ENCODE results near the gene B3GAT2. TPM values are rescaled to one million over a fixed set of nuclear protein-coding genes. Genes with fewer than 3 reads are reported as not detected.

Gene B3GAT2, protein sequence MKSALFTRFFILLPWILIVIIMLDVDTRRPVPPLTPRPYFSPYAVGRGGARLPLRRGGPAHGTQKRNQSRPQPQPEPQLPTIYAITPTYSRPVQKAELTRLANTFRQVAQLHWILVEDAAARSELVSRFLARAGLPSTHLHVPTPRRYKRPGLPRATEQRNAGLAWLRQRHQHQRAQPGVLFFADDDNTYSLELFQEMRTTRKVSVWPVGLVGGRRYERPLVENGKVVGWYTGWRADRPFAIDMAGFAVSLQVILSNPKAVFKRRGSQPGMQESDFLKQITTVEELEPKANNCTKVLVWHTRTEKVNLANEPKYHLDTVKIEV
- total RNA-seq, result under 1 TPM in 1 of 2 experiments, not detected in 1; 0.06 TPM

DNA sequence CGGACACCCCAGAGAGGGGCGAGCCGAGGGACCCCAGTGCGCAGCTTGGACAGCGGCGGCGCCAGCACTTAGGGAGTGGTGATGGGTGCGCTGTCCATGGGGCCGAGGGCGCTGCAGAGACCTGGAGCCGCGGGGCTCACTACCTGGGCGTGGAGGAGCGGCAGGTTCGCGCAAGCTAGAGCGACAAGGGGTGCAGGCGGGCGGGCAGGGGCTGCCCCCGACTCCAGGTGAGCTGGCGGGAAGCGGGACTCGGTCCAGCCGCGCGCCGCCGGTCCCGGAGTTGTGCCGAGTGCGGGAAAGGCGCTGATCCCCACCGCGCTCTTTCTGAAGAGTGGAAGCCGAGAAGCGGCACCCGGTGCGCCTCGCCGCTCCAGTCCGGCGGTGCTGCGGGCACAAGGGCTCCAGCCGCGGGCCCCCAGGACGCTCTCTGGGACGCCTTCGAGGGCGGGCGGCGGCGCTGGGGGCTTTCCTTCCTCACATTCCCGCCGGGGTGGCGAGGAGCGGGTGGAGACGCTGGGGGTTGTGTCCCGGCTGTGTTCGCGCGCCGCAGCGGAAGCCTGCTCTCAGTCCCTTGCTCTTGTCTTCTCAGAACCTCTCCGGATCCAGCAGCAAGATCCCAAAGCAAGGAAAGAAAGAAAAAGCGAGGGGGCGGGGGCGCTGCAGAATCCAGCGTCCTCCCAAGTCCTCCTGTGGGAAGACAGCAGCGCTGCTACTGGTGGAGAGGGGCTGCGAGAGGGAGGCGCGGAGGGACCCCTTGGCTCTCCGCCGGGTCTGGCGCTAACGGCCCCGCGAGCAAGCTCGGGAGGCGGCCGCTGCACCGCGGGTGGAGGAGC, at the start of gene B3GAT2:
Gene B3GAT2 (minus strand): TSS at position 610 of the 833 bp plus-strand sequence. CDS start 631 bp downstream, outside the sequence.
- peaks cover 8% of the 10 kb centered on the region for H3K4me1 Mint-ChIP-seq

DNA sequence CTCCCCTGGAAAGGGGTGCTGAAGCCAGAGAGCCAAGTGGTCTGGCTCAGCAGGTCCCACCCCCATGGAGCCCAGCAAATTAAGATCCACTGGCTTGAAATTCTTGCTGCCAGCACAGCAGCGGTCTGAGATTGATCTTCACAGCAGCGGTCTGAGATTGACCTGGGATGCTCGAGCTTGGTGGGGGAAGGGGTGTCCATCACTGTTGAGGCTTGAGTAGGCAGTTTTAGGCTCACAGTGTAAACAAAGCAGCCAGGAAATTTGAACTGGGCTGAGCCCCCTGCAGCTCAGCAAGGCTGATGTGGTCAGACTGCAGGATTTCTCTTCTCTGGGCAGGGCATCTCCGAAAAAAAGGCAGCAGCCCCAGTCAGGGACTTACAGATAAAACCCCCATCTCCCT, 41.3 kb upstream of the B3GAT2 start:
- Mint-ChIP-seq H3K4me1 (no peaks in the 10 kb centered on the region), H3K4me3 (no peak overlapping the region), H3K36me3 (no peaks in the 10 kb centered on the region), H3K27me3 (peaks cover 14% of the 10 kb centered on the region), H3K9me3 (peaks cover 3% of the 10 kb centered on the region), H3K27ac (no peak overlapping the region)
- DNase-seq, result no peak
- POLR2A ChIA-PET, result no interaction called here
- ATAC-seq (ENCODE audit: low read depth), result no peak

More for the DNA sequence above, at the start of gene B3GAT2:
- POLR2A ChIA-PET, result no interaction called here
- ATAC-seq (ENCODE audit: low read depth) (peak; percentile 27), DNase-seq (peak; percentile 43)
- no peak within 1 kb of the TSS for H3K27ac Mint-ChIP-seq
- H3K4me3 Mint-ChIP-seq, result peak within 1 kb of the TSS; percentile 68
- no peaks in the 10 kb centered on the region for H3K36me3 Mint-ChIP-seq
- H3K27me3 Mint-ChIP-seq, result peaks cover 70% of the 10 kb centered on the region
- no peaks in the 10 kb centered on the region for H3K9me3 Mint-ChIP-seq

DNA sequence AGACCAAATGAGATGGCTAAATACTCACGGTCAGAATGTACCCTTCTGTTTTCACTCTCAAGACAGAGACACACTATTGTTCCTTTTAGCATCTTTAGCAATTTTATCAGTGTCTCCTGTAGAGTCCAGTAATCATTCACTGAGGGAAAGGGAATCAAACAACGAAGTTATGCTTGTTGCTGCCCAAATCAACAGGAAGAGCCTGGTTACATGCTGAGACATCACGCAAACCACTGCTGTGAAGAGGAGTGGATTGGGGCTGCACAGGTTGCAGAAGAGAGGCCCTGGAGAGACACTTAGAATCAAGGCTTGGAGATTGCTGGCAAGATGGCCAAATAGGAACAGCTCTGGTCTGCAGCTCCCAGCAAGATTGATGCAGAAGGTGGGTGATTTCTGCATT, 40.5 kb upstream of the B3GAT2 start:
- ATAC-seq (ENCODE audit: low read depth) (no peak), DNase-seq (no peak)
- no peak overlapping the region for H3K4me3 Mint-ChIP-seq
- H3K27me3 Mint-ChIP-seq, result peaks cover 16% of the 10 kb centered on the region
- no peaks in the 10 kb centered on the region for H3K36me3 Mint-ChIP-seq
- H3K4me1 Mint-ChIP-seq, result no peaks in the 10 kb centered on the region
- POLR2A ChIA-PET, result no interaction called here
- H3K9me3 Mint-ChIP-seq, result no peaks in the 10 kb centered on the region
- H3K27ac Mint-ChIP-seq, result no peak overlapping the region

DNA sequence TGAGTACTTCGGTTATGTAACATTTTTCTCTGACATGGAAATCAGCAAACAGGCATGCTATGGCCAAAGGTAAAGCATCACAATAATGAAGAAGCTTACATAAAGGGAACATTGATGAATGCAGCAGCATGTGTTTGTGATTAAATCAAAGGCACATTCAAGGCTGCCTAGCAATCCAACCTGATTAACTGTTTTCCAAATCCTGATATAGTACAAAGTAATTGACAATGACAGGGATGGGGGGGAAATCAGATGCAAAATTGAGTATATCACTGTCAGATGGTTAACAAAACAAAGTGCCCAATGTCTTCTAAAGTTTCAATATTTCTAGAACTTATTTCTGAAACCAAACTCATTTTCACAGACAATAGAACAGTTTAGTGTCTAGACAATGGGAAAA, 39.2 kb upstream of the B3GAT2 start:
- DNase-seq (no peak), ATAC-seq (ENCODE audit: low read depth) (no peak)
- POLR2A ChIA-PET, result no interaction called here
- Mint-ChIP-seq H3K4me1 (no peaks in the 10 kb centered on the region), H3K9me3 (no peaks in the 10 kb centered on the region), H3K27ac (no peak overlapping the region), H3K4me3 (no peak overlapping the region), H3K36me3 (no peaks in the 10 kb centered on the region), H3K27me3 (peaks cover 16% of the 10 kb centered on the region)

DNA sequence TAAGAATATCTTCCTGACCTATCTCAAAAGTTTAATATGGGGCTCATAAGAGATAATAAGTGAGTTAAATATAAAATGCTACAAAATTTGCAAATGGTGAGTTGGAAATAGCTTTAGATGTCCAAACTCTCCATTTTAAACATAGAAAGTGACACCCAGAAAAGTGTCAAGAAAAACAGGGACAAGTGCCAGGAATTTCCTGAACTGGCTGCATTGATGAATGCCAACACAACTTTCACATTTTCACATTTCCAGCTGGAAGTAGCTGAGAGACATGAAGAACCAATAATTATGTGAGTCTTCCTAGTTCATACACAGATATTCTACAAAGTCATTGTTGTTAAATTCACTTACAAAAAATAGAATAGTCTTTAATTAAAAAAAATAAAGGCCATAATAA, 38.6 kb upstream of the B3GAT2 start:
- POLR2A ChIA-PET, result no interaction called here
- Mint-ChIP-seq H3K27ac (no peak overlapping the region), H3K4me3 (no peak overlapping the region), H3K9me3 (no peaks in the 10 kb centered on the region), H3K4me1 (no peaks in the 10 kb centered on the region), H3K36me3 (no peaks in the 10 kb centered on the region), H3K27me3 (peaks cover 12% of the 10 kb centered on the region)
- DNase-seq, result no peak
- ATAC-seq (ENCODE audit: low read depth), result no peak

DNA sequence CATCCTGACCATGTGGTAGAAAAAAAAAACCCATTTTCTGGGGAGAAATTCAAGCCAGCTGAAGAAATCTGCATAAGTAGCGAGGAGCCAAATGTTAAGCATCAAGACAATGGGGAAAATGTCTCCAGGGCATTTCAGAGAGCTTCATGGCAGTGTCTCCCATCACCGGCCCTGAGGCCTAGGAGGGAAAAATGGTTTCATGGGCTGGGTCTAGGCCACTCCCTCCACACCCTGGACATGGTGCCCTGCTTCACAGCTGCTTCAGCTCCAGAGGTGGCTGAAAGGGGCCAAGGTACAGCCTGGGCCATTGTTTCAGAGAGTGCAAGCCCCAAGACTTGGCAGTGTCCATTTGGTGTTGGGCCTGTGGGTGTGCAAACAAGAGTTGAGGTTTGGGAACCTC, 34.4 kb upstream of the B3GAT2 start:
- H3K27me3 Mint-ChIP-seq, result peaks cover 18% of the 10 kb centered on the region
- no peak overlapping the region for H3K27ac Mint-ChIP-seq
- H3K4me1 Mint-ChIP-seq, result no peaks in the 10 kb centered on the region
- no peak overlapping the region for H3K4me3 Mint-ChIP-seq
- POLR2A ChIA-PET, result no interaction called here
- H3K36me3 Mint-ChIP-seq, result no peaks in the 10 kb centered on the region
- no peak for ATAC-seq (ENCODE audit: low read depth)
- H3K9me3 Mint-ChIP-seq, result no peaks in the 10 kb centered on the region
- no peak for DNase-seq

DNA sequence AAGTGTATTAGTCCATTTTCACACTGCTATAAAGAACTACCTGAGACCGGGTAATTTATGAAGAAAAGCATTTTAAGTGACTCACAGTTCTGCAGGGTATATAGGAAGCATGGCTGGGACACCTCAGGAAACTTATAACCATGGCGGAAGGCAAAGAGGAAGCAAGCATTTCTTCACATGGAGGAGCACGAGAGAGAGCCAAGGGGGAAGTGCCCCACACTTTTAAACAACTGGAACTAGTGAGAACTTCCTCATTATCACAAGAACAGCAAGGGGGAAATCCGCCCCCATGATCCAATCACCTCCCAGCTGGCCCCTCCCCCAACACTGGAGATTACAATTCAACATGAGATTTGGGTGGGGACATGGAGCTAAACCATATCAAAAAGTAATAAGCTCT, 28.3 kb upstream of the B3GAT2 start:
- DNase-seq, result no peak
- Mint-ChIP-seq H3K4me1 (no peaks in the 10 kb centered on the region), H3K27ac (no peak overlapping the region), H3K4me3 (no peak overlapping the region), H3K36me3 (no peaks in the 10 kb centered on the region), H3K9me3 (no peaks in the 10 kb centered on the region), H3K27me3 (peaks cover 5% of the 10 kb centered on the region)
- no peak for ATAC-seq (ENCODE audit: low read depth)
- POLR2A ChIA-PET, result no interaction called here

DNA sequence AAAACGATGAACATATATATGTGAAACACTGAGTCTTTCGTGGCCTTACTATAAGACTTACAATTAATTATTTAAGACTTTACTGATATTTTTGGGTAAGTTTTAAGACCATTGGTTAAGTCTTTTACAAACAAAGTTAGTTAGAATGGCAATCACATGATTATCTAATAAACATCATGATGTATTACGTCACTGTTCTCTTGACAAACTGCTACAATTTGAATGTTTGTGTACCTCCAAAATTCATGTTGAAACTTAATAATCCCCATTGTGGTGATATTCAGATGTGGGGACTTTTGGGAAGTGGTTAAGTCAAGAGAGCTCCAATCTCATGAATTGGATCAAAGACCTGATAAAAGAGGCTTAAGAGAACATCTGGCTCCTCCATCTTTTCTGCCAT, 25.9 kb upstream of the B3GAT2 start:
- ATAC-seq (ENCODE audit: low read depth) (no peak), DNase-seq (no peak)
- Mint-ChIP-seq H3K4me3 (no peak overlapping the region), H3K9me3 (peaks cover 3% of the 10 kb centered on the region), H3K4me1 (no peaks in the 10 kb centered on the region), H3K36me3 (no peaks in the 10 kb centered on the region), H3K27ac (no peak overlapping the region), H3K27me3 (peaks cover 2% of the 10 kb centered on the region)
- POLR2A ChIA-PET, result no interaction called here

DNA sequence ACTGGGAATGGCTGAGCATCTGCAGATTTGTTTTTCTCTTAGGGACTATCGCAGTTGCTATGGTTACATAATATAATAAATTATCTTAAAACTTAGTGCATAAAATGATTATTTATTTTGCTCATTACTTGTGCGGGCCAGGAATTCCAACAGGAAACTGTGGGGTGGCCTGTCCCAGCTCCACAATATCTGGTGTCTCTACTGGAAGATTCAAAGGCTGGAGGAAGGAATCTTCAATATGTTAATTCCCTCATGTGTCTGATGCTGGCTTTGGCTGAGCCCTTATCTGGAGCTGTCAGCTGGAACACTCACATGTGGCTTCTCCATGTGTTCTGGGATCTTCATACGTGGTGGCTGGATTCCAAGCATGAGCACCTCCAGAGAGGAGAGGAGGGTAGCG, 23.9 kb upstream of the B3GAT2 start:
- no peak for ATAC-seq (ENCODE audit: low read depth)
- Mint-ChIP-seq H3K9me3 (peaks cover 3% of the 10 kb centered on the region), H3K36me3 (no peaks in the 10 kb centered on the region), H3K4me3 (no peak overlapping the region), H3K27ac (no peak overlapping the region), H3K27me3 (peaks cover 7% of the 10 kb centered on the region), H3K4me1 (no peaks in the 10 kb centered on the region)
- no peak for DNase-seq
- POLR2A ChIA-PET, result no interaction called here

DNA sequence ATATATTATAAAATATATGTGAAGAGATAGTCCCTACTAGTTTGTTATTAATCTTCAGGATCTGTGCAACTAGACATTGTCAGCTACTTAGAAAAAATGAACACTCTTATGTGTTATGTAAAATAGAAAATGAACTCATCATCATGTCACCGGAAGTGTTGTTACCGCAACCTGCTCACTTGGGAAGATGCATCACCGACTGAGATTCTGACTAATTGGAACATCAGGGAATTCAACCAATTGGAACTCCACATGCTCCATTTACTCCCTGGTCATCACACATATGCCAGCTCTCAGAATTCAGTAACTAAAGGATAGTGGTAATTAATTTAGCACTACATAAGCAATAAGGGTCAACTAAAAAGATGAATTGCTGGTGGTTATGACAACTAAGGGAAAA, 16.7 kb upstream of the B3GAT2 start:
- no peaks in the 10 kb centered on the region for H3K36me3 Mint-ChIP-seq
- H3K4me3 Mint-ChIP-seq, result no peak overlapping the region
- no peak overlapping the region for H3K27ac Mint-ChIP-seq
- POLR2A ChIA-PET, result no interaction called here
- DNase-seq (no peak), ATAC-seq (ENCODE audit: low read depth) (no peak)
- no peaks in the 10 kb centered on the region for H3K4me1 Mint-ChIP-seq
- H3K9me3 Mint-ChIP-seq, result peaks cover 1% of the 10 kb centered on the region
- H3K27me3 Mint-ChIP-seq, result peaks cover 10% of the 10 kb centered on the region

DNA sequence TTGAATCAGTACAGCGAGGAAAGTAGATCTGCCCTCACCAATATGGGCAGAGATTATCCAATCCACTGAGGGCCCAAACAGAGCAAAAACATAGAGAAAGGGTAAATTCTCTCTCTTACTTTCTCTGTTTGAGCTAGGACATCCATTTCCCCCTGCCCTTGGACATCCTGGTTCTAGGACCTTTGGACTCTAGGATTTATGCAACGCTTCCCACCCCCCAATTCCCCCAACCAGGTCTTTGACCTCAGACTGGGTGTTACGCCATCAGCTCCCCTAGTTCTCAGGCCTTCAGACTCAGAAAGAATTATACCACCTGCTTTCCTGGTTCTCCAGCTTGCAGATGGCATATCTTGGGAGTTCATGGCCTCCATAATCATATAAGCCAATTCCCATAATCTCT, 10.2 kb upstream of the B3GAT2 start:
- POLR2A ChIA-PET, result no interaction called here
- Mint-ChIP-seq H3K27me3 (peaks cover 5% of the 10 kb centered on the region), H3K36me3 (no peaks in the 10 kb centered on the region)

DNA sequence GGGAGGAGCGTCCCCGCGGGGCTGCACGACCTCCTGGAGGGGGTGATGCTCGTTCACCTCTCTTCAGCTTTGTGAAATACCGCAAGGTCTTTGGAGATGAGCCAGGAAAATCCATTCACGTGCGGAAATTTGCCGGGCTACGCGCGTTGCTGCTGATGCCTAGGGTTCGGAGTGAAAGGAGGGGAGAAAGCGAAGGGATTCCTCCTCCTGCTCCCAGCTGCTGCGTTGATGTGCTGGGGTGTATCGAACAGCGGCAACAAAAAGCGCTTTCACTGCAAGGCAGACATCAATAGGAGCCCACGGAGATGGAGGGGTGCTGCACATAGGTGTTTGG, 391 bp upstream of the B3GAT2 start:
- Mint-ChIP-seq H3K4me1 (peaks cover 8% of the 10 kb centered on the region), H3K9me3 (no peaks in the 10 kb centered on the region), H3K27ac (no peak overlapping the region), H3K4me3 (peak overlapping the region; percentile 6), H3K27me3 (peaks cover 67% of the 10 kb centered on the region), H3K36me3 (no peaks in the 10 kb centered on the region)
- DNase-seq (no peak), ATAC-seq (ENCODE audit: low read depth) (no peak)
- POLR2A ChIA-PET, result no interaction called here

More for the DNA sequence above, 10.2 kb upstream of the B3GAT2 start:
- Mint-ChIP-seq H3K4me1 (no peaks in the 10 kb centered on the region), H3K27ac (no peak overlapping the region), H3K9me3 (peaks cover 2% of the 10 kb centered on the region), H3K4me3 (no peak overlapping the region)
- ATAC-seq (ENCODE audit: low read depth) (no peak), DNase-seq (no peak)

DNA sequence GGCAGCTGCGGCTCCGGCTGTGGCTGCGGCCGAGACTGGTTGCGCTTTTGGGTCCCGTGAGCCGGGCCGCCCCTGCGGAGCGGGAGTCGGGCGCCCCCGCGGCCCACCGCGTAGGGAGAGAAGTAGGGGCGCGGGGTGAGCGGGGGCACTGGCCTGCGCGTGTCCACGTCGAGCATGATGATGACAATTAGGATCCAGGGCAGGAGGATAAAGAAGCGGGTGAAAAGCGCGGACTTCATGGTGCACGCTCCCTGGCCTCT, 739 bp downstream of the B3GAT2 start:
- POLR2A ChIA-PET, result no interaction called here
- no peak overlapping the region for H3K27ac Mint-ChIP-seq
- H3K4me3 Mint-ChIP-seq, result peak overlapping the region; percentile 68
- peaks cover 8% of the 10 kb centered on the region for H3K4me1 Mint-ChIP-seq
- DNase-seq (no peak), ATAC-seq (ENCODE audit: low read depth) (no peak)
- H3K36me3 Mint-ChIP-seq, result no peaks in the 10 kb centered on the region
- no peaks in the 10 kb centered on the region for H3K9me3 Mint-ChIP-seq
- H3K27me3 Mint-ChIP-seq, result peaks cover 69% of the 10 kb centered on the region

DNA sequence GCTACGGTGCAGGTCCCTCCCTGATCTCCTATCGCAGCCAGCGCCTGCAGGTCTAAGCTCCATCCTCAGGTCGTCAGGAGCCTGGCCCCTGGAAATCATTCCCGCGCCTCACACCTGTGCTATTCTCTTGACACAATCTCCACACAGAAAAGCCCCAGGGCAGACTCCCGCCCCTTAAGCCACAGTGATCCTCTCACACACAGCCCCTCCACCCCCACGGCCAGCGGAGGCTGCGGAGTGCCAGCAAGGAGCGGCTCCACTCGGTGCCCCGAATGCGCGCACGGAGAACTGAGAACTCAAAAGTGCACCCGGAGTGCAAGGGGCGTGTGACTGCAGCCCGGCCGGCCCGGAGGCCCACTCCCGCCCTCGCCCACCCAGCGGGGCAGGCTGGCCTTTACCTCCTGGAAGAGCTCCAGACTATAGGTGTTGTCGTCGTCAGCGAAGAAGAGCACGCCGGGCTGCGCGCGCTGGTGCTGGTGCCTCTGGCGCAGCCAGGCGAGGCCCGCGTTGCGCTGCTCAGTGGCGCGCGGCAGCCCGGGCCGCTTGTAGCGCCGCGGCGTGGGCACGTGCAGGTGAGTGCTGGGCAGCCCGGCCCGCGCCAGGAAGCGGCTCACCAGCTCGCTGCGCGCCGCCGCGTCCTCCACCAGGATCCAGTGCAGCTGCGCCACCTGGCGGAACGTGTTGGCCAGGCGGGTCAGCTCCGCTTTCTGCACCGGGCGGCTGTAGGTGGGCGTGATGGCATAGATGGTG, 1.2 kb downstream of the B3GAT2 start:
- ATAC-seq (ENCODE audit: low read depth), result peak; percentile 90
- Mint-ChIP-seq H3K36me3 (no peaks in the 10 kb centered on the region), H3K9me3 (no peaks in the 10 kb centered on the region), H3K4me1 (peaks cover 8% of the 10 kb centered on the region), H3K27me3 (peaks cover 69% of the 10 kb centered on the region), H3K27ac (no peak overlapping the region), H3K4me3 (peak overlapping the region; percentile 68)
- peak; percentile 91 for DNase-seq
- POLR2A ChIA-PET, result no interaction called here

Data from activated naive CD8-positive, alpha-beta T cell treated with anti-CD3 and anti-CD28 coated beads, Interleukin-2, amount 10 ng/mL, durations not matched to agents 7 days and 5 days (primary cell).